ENCODE results near the gene PGA4.
"Not testable (repeated sequence)": the region's sequence is repeated elsewhere in the genome, so short reads cannot be mapped to it uniquely, and the experiment has no call there.

The PGA4 gene

DNA sequence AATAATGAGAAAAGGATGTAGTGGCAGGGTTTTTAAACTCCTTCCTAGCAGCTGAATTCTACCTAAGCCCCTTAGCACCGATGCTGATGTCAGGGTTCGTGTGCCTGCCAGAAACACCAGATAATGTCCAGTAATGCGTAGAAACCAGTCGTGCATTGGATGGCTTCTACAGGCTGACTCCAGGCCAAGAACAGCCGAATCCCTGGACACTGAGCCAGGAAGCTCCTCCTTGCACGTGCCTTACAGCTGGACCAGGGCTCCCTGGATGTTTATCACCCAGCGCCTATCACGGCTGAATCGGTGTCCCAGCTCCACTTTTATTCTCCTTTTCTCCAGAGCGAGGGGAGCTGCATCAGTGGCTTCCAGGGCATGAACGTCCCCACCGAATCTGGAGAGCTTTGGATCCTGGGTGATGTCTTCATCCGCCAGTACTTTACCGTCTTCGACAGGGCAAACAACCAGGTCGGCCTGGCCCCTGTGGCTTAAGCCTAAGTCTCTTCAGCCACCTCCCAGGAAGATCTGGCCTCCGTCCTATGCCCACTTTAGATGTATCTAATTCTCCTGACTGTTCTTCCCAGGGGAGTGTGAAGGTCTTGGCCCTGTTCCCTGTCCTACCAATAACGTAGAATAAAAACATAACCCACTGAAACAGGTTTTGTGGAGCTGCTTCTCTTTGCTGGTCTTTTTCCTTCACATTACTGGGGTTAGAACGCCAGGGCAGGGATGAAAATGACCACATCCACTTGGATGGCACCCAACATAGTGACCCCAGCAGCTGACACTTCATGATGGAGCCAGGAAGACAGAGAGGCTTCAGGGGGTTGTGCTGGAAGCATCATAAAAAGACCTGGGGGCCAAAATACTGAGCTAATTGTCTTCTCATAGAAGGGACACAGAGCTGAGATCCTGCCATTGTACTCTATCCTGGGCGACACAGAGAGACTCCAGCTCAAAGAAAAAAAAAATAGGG, 28.9 kb downstream of the PGA4 start:
- DNase-seq (ENCODE audit: low spot score), result not testable (repeated sequence)

DNA sequence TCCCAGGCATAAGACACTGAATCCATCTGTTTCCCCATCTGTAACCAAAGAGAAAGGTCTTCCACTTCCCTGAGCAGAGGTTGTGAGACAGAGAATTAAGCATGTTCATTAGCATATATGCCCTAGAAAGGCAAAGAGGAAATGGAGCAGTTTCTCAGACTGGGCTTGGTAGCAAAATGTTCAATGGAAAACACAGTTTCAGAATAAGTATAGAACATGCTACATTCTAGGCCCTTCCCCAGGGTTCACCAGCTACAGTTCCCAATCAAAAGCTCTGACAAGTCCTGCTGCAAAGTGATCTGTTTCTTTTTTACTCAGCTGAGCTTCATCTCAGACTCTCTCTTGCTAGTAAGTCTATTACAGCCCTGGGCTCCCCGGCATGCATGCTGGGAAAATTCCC, 30.2 kb downstream of the PGA4 start:
- DNase-seq (ENCODE audit: low spot score), result not testable (repeated sequence)

DNA sequence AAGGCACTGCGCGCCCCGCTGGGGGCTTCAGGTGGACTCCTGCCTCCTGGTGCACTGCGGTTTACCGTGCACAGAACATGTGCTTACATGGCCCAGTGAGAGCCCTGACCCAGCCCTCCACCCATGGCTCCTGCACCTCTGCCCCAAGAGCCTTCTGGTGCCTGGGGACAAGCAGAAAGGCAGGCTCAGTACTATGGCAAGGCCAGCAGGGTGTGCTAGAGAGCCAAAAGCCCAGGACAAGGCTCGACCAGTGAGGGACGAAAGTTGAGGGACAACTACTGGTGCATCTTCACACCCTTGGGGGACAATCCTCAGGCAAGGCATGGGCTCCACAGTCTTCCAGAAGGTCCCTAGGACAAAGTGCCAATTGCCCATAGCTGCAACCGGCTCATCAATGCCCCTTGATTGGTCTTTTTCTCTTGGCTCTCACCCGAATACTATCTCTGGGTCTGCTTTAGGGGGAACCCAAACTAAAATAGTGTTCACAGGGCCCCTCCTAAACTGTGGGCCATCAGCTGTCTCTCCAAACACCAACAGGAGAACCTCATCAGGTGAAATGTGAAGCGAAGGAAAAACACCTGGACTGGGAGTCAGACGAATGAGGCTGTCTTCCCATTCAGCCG, 32.4 kb downstream of the PGA4 start:
- peak; percentile 54 for DNase-seq (ENCODE audit: low spot score)

DNA sequence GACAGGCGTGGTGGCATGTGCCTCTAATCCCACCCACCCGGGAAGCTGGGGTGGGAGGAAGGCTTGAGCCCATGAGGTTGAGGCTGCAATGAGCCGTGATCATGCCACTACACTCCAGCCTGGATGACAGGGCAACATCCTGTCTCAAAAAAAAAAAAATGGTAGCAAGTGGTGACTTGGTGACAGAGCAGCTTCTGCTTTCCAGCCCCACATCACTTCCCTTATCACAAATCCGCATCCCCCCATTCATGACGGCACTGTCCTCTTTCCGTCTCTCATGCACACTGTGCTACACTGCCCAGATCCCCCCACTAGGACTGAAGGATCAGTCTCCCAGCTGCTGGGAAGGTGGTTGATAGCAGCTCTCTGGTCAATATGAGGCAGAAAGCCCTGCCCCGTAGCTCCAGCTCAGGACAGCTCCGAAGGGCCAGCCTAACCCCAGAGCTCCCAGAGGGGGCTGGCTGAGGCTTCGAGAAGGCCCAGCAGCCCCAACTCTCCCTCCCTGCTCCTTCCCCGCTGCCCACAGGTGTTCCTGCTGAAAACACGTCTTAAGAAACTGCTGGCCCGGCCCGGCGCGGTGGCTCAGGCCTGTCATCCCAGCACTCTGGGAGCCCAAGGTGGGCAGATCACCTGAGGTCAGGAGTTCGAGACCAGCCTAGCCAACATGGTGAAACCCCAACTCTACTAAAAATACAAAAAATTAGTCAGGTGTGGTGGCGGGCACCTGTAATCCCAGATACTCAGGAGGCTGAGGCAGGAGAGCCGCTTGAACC, 34.7 kb downstream of the PGA4 start:
- no peak for DNase-seq (ENCODE audit: low spot score)

DNA sequence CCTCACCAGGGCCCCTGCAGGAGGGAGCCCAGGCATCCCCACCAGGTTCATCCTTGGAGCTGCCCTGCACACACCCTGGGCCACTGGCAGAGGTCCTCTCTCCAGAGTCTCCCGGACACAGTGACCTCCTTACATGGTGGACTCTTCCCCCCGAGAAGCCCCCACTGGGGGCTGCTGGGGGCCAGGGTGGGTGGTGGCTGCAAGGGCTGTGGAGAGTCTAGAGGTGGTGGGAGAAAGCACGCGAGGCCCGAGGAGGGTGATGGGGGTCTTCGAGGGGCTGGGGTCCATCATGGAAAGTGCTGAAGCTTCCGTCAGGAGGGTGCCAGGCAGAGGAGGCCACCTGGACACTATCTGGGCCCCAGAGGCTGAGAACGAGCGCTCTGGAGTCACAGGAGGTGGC, 36.4 kb downstream of the PGA4 start:
- DNase-seq (ENCODE audit: low spot score), result no peak

DNA sequence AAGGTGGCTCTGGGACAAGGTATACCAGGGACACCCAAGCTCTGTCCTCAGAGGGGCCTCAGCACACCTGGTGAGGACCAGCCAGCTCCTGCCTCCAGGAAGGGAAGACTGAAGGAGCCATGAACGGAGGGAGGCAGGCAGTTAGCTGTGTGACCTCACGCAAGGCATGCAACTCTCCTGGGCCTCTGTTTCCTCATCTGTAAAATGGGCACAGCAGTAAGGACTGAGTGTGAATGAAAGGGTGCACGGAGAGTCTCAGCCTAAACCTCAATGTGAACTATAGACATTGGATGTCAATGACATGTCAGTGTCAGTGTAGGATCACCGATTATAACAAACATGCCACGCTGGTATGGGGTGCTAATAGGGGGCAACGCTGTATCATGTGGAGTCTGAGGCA, 37.2 kb downstream of the PGA4 start:
- DNase-seq (ENCODE audit: low spot score), result no peak

DNA sequence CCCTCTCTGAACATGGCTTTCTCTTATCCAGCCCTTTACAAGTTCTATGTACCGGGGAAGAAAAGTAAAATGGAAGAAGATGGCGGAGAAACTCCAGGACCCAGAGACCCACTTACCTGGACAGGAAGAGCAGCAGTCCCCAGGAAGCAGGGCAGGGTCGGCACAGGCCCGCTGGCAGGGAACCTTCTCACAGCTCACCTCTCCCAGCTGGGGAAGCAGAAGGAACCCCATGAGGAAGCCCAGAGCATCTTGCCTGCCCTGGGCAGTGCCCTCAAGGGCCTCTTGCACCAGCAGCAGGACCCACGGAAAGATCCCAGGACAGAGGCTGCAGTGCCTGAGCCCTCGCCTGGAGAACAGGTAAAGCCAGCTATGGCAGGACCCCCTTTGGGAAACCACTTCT, 42.2 kb downstream of the PGA4 start:
- DNase-seq (ENCODE audit: low spot score), result no peak

DNA sequence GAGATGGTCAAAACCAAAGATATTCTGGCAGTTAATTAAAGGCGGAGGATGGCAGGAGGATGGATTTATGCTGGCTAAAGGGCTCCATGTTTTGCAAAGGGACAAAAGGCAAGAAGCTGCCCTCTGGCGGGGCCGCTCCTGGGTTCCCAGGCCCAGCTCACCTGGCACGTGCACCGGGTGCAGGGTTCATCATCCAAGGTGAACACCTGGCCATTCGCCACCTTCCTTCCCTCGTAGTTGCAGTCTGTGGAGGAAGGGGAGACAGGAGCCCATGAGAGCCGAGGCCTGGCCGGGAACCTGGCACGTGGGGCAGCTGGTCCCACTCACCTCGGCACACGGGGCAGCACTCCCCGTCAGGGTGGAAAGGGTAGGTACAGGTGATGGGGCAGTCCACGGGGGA, 42.6 kb downstream of the PGA4 start:
- DNase-seq (ENCODE audit: low spot score), result no peak

DNA sequence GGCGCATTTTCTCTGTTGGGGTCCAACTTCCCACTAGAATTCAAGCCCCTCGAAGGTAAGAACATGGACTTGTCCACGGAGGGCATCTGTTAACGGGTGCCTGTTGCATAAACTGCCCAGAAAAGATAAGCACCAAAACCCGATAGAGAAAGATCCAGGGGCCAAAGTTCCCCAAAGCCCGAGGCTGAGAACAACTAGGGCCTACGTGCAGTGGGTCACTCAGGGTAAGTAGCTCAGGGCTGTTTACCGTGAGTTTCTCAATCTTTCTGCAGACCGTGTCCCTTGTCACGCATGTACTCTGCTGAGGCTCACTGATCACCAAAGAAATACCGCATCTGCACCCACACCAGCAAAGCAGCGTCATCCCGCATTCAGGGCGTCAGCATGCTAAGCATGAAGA, 43.2 kb downstream of the PGA4 start:
- DNase-seq (ENCODE audit: low spot score), result no peak

DNA sequence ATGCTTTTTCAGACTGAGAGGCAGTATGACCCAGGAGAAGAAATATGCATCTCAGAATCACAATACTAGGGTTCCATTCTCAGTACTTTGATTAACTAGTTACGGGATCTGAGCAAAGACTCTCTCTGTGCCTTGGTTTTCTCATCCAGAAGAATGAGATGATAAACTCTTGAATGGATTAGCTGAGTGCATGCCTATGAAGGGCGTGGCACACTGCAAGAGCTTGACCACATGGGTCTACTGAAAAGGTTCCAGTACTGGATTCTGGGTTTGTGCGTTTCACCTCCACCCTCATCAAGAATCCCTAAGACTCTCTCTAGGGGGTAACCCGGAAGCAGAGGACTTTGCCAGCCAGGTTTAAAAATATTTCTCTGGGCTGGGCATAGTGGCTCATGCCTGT, 44.5 kb downstream of the PGA4 start:
- DNase-seq (ENCODE audit: low spot score), result no peak

DNA sequence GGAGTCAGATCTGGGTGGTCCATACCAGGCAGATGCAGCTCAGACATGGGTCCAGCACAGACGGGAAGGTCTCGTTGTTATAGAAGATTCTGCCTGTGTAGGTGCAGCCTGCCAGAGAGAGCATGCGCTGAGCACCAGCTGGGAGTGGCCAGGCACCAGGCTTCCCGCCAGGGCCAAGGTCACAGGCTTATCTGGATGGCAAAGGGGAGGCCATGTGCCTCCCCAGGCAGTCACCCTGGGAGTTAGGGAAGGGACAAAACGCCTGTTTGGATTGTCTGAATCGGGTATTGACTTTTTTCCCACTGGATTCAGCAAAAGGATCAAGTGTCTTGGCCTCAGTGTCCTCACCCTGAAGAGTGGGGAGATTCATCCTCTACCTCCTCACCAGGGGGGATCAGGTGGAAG, 45.3 kb downstream of the PGA4 start:
- DNase-seq (ENCODE audit: low spot score), result no peak

DNA sequence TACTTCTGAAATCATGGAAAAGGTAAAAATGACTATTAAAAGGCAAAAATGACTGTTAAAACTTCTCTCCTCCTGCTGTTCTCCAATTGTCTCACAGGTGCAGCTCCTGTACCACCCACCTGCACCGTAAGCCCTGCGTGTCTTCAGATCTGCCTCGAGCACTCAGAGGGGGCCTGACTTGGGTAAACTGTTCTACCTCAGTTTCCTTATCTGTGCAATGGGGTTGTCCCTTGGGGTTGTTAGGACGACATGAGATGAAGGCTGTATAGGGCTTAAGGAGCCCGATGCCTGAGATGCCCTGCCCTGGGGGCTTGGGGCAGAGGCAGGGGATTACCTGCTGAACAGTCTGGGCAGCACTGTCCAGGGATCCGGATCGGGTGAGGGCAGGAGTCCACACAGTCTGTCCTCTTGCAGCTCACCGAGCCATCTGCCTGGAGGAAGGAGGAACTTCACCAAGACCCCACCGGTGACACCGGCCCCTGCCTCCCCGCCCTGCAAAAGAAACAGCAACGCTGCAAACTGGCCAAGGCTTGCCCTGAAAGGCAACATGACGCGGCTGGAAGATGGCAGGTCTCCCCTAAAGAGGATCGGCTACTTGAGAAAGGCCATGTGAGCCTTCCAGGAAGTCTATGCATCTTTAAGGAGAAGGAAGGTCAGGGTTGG, 46.6 kb downstream of the PGA4 start:
- DNase-seq (ENCODE audit: low spot score), result no peak

DNA sequence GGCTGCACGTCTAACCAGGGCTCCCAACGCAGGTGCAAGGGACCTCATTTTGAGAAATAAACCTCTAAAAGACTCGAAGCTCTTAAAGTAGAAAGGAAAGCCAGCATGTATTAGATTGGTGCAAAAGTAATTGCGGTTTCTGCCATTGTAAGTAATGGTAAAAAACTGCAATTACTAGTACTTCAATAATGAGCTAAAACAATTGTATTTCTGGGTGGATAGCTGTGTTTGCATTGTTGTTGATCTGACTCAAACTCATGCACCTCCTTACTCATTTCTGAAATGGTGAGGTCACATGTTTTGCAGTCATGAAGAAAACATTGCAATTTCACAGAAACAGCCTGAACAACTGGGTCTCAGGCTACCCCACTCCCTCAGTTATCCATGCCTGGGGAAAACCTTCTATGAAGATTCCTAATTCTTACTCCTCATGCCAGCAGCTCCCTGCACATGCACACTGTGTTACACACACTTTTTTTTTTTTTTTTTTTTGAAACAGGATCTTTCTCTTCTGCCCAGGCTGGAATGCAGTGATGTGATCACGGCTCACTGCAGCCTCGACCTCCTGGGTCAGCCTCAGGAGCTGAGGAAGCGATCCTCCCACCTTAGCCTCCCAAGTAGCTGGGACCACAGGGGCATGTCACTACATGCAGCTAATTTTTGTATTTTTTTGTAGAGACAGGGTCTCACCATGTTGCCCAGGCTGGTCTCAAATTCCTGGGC, 48.4 kb downstream of the PGA4 start:
- no peak for DNase-seq (ENCODE audit: low spot score)

DNA sequence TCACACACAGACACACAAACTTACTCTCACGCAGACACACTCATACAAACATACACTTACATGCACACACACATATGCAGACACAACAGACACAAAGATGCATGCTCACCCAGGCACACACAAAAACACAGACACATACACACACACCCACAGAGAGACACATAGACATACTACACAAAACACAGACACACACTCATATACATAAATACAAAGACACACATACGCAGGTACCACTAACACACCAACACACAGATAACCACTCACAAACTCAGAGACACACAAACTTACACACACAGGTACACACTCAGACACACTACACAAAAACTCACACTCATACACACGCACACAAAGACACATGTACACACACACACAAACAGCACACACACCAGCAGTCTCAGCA, 50.6 kb downstream of the PGA4 start:
- no peak for DNase-seq (ENCODE audit: low spot score)

DNA sequence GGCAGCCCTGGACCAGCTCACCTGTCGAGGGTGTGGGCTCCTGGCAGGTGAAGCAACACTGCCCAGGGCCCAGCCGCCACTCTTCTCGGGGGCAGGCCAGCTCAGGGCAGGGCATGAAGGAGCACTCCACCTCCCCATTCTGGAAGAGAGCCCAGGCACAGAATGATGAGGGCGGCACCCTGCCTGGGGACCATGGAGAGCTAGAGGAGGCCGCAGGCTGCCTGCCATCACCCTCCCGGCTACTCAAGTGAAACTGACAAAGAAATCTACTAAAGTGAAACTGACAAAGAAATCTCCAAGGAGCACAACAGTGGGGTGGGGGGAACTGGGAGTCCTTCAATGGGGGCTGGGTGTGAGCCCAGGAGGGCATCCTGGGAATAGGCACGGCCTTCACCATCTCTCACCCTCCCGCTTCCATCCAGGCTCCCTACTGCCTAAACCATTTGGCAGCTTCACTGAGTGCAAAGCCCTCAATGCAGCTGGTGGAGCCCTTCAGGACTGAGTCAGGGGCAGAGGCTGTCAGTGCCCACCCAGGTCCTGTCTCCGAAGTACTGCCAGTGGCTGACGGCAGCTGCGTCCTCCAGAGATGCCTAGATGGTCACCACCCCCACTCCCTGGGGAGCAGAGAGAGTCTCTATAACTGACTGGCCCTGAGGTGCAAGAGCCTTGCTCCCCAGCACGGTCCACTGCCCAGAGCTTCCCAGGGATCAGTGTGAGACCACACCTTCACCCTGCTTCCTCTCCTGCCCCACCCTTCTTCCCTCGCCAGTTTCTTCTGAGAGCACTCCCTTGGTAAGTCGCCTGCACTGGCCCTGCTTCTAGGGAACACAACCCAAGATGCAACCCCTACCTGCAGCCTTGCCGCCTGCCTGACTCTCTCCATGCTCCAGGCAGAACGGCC, 51.3 kb downstream of the PGA4 start:
- no peak for DNase-seq (ENCODE audit: low spot score)

DNA sequence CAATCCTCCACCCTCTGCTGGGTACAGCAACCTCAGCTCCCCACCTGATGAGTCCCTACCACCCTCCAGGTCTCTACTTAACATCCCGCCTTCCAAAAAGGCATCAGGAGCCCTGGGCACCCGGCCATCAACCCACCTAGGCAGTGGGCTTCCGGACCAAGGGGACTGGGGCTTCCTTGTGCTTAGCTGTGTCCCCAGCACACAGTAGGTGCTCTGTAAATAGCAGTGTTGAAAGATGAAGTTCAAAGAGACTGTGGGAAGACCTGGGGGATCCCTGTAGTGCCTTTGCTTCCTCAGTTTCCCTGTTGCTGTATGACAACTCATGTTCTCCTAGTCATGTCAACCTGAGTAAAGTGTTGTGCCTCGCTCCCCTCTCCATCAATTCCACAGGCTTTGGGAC, 51.9 kb downstream of the PGA4 start:
- DNase-seq (ENCODE audit: low spot score), result no peak

DNA sequence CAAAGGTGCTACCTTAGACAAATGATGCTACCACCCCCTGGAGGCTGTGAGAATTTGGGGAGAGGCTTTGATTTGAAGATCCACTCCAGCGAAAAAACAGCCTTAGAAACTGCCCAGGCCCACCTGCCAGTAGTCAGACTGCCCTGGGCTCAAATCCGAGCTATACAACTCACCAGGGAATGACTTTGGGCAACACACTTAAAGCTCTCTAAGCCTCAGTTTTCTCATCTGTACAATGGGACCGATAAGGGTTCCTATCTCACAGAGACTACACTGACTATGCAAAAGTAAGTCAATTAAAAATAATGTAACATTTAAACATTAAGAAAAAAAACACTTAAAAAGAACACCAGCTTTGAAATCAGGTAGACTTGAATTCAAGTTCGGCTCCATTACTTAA, 53.0 kb downstream of the PGA4 start:
- no peak for DNase-seq (ENCODE audit: low spot score)

DNA sequence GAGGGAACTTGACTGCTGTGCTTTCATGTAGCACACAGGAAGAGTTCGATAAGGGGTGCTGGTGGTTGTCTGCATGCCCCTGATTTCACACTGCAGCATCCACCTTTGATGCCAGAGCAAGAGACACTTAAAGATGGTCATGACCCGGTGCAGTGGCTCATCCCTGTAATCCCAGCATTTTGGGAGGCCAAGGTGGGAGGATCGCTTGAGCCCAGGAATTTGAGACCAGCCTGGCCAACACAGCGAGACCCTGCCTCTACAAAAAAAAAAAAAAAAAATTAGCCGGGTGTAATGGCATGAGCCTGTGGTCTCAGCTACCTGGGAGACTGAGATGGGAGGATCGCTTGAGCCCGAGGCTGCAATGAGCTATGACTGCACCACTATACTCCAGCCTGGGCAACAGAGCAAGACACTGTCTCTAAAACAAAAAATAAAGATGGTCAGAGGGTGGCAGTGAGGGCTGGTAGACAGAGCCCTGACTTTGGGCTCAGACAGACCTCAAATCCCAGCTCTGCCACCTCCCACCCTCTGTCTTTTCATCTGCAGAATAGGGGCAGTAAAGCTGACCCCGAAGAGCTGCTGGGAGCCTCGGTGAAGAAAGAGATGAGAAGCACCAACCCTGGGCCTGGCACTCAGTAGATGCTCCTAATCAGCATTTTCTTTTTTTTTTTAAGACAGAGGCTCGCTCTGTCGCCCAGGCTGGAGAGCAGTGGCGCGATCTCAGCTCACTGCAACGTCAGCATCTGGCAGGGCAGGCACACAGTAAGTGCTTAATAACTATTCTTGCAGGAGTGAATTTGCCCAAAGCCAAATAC, 55.2 kb downstream of the PGA4 start:
- DNase-seq (ENCODE audit: low spot score), result no peak

DNA sequence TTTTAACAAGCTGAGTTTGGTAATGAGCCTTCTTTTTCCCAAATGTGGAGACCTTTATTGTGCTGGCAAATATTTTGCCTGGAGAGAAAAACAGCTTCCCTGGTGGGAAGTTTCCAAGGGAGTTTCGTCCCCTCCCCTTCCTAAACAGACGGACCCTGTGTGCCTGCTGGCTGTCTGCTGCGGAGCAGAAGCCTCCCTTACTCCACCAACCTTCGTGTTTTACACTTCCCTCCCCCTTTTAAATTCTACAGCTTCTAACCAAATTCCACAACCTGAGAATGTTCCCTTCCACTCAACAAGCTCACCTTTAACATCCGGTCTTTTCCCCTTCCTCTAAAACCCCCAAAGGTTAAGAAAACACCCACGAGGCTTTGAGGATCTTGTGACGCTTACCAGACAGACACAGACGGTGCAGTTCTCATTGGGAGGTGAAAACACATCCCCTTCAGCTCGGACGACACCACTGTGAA, 55.9 kb downstream of the PGA4 start:
- DNase-seq (ENCODE audit: low spot score), result no peak
